ENCODE results near the gene SULT1B1.

DNA sequence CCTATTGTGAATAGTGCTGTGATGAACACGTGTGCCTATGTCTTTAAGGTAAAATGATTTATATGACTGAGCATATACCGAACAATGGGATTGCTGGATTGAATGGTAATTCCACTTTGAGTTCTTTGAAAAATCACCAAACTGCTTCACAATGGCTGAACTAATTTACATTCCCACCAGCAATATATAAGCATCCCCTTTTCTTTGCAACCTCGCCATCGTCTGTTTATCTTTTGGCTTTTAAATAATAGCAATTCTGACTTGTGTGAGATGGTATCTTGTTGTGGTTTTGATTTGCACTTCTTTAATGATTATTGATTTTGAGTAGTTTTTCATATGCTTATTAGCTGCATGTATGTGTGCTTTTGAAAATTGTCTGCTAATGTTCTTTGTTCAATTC, 75.6 kb downstream of the SULT1B1 start:
- TF ChIP-seq CEBPB (IDR thresholded peaks at IDR 0.05; ENCODE audit: low read depth, low read length), result no peak
- TF ChIP-seq CTCF (IDR thresholded peaks at IDR 0.05; ENCODE audit: control extremely low read depth in 1 of 3, insufficient read depth in 1 of 3, low read depth in 1 of 3, low read length in 3 of 3), result no peak
- no peak for TF ChIP-seq TBP (IDR thresholded peaks at IDR 0.05; ENCODE audit: low read depth, low read length)
- TF ChIP-seq ZNF274 (IDR thresholded peaks at IDR 0.05; ENCODE audit: borderline replicate concordance, extremely low read depth, low read length), result no peak
- TF ChIP-seq EZH2 (IDR thresholded peaks at IDR 0.05; ENCODE audit: low read depth, low read length, severe bottlenecking), result no peak
- TF ChIP-seq POLR2AphosphoS5 (IDR thresholded peaks at IDR 0.05; ENCODE audit: low read depth, low read length), result no peak
- TF ChIP-seq MAFK (IDR thresholded peaks at IDR 0.05; ENCODE audit: low read depth, low read length), result no peak
- no peak for TF ChIP-seq MAX (IDR thresholded peaks at IDR 0.05)
- no peak for TF ChIP-seq POLR2A (IDR thresholded peaks at IDR 0.05; ENCODE audit: control extremely low read depth in 1 of 2, low read depth in 2 of 2, low read length in 2 of 2)
- TF ChIP-seq PHF8 (conservative IDR thresholded peaks at IDR 0.05; ENCODE audit: low read depth, low read length), result no peak
